ENCODE data around the gene TPST1.
A peak's percentile ranks its signal among the peaks of the same experiment; 100 is the strongest.

Gene TPST1

DNA sequence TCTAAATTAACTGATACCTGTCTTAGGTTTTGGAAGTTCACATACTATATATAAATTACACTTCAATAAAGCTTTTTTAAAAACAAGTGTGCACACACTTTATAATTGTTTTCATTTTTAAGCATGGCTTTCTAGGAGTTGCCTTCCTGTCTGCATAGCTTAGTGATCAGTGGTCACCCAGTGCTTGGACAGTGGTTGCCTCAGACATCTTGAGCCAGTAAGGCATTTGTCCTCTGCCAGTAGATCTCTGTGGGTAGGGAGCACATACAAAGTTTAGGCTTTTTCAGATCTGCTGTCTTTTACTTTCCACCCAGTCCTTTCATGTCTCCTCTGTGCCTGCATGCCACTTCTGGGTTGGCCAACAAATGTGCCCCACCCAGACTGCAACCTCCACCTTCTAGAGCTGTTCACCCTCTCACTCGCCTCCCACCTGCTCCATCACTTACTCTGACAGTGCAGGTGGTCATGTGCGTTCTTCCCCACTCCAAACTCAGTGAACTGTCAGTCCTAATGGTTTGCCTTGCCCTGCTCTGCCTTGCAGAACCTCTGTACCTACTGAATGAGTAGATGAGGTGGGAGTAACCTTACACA, 31.7 kb downstream of the TPST1 start:
- Histone ChIP-seq H2BK12ac (ENCODE audit: low read length in 2 of 2) (peak overlapping the region in 1 of 2 experiments; percentile 51), H3K27me3 (ENCODE audit: control insufficient read depth in 1 of 2, insufficient read depth in 1 of 2, low read length in 2 of 2) (no peaks in the 10 kb centered on the region), H3K9me3 (ENCODE audit: control insufficient read depth, low read length) (no peaks in the 10 kb centered on the region), H3K27ac (ENCODE audit: low read length, poor library complexity, severe bottlenecking) (peak overlapping the region; percentile 99), H4K91ac (ENCODE audit: low read length) (no peak overlapping the region), H3K18ac (ENCODE audit: low read depth in 1 of 2, low read length in 2 of 2) (peak overlapping the region in 1 of 2 experiments; percentile 67), H3K4me3 (ENCODE audit: insufficient read depth in 1 of 2, low read depth in 1 of 2, low read length in 2 of 2) (no peak overlapping the region), H2AK5ac (ENCODE audit: low read length, severe bottlenecking) (peak overlapping the region; percentile 62), H3K9ac (ENCODE audit: low read length) (no peak overlapping the region), H3K79me1 (replicated peaks; ENCODE audit: low read length, poor library complexity, severe bottlenecking) (peaks cover 13% of the 10 kb centered on the region), H3K4me1 (ENCODE audit: control insufficient read depth, insufficient read depth, low read depth, low read length) (peaks cover 7% of the 10 kb centered on the region), H3K14ac (ENCODE audit: low read length in 2 of 2) (no peak overlapping the region), H2AFZ (ENCODE audit: low read depth, low read length) (no peak overlapping the region), H3K4ac (ENCODE audit: low read depth in 1 of 2, low read length in 2 of 2) (peak overlapping the region; percentile 1 to 46), H3K23ac (ENCODE audit: low read length in 2 of 2) (no peak overlapping the region), H4K8ac (ENCODE audit: low read length) (no peak overlapping the region), H2BK120ac (ENCODE audit: low read depth, low read length) (no peak overlapping the region), H2BK5ac (ENCODE audit: low read depth, low read length, poor library complexity, severe bottlenecking) (peak overlapping the region; percentile 93), H3K4me2 (ENCODE audit: low read length, poor library complexity, severe bottlenecking) (no peak overlapping the region), H3K36me3 (ENCODE audit: control insufficient read depth in 1 of 2, insufficient read depth in 2 of 2, low read depth in 1 of 2, low read length in 2 of 2) (peaks cover 4 to 22% of the 10 kb centered on the region in 2 experiments), H2BK15ac (ENCODE audit: low read depth, poor library complexity, severe bottlenecking) (no peak overlapping the region)
- 100% methylated on average over 2 of the region's 2 CpGs for WGBS
- DNase-seq = no peak

DNA sequence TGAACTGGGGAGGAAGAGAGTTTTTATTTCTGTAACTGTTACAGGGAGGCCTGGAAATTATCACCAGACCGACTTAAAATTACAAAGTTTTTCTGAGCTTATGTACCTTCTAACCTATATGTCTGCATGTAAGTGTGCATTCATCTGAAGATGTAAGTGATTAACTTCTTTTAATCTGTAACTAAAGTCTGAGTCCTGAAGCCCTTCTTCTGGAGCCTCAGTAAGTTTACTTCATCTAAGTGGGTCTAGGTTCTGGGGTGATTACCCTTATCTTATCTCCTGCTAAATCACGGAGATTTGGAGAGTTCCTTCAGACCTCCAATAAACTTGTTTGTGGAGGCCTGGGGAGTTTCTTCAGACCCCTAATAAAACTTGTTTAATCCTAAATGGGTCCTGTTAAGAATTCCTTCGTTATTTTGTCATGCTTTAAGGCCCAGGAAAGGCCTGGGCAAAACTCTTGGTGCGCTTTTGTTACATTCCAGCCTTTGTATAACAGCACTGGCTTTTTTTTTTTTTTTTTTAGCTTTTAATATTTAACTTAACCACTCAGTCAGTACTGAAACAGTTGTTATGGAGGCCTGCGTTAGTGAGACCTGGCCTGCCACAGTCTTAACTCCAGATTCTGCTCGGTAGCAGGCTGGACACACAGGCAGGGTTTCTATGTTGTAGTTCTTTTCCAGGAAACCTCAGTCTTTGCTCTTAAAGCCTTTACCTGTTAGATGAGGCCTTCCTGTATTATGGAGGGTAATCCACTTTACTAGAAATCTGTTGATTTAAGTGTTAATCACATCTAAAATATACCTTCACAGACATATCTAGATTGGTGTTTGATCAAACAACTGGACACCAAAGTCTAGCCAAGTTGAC, 33.0 kb downstream of the TPST1 start:
- H3K18ac ChIP-seq (ENCODE audit: low read depth in 1 of 2, low read length in 2 of 2) = no peak overlapping the region
- 29% methylated on average over 4 of the region's 6 CpGs for WGBS
- H4K8ac ChIP-seq (ENCODE audit: low read length) = no peak overlapping the region

DNA sequence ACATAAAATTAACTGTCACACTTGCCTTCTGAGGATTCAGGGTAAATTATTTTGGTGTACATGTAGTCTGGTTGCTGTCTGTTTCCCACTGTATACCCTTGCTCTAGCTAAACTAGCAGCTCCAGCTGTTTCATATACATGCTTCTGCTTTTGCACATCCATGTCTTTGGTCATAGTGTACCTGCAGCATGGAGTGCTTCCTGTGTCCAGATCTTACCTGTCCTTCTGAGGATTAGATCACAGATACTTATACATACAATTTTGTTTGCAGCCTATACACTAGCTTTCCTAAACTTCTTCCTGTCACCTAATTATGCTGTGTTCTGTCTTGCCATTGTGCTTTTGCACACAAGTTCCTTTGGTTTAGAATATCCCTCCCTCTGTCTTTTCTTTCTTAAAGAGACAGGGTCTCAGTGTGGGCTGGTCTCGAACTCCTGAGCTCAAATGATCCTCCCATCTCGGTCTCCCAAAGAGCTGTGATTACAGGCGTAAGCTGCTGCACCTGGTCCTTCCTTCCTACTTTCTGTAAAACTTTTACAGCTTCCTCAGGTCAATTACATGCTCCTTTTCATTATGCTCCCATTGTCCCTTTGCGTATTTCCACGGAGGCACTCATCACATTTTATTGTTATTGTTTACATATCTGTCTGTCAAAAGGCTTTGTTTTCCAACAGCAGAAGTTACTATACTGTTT, 33.8 kb downstream of the TPST1 start:
- Histone ChIP-seq H3K14ac (ENCODE audit: low read length in 2 of 2) (no peak overlapping the region), H3K4ac (ENCODE audit: low read depth in 1 of 2, low read length in 2 of 2) (no peak overlapping the region), H3K4me1 (ENCODE audit: control insufficient read depth, insufficient read depth, low read depth, low read length) (peaks cover 7% of the 10 kb centered on the region), H3K23ac (ENCODE audit: low read length in 2 of 2) (no peak overlapping the region), H2AFZ (ENCODE audit: low read depth, low read length) (no peak overlapping the region), H3K79me1 (replicated peaks; ENCODE audit: low read length, poor library complexity, severe bottlenecking) (peaks cover 12% of the 10 kb centered on the region), H2BK12ac (ENCODE audit: low read length in 2 of 2) (peak overlapping the region in 1 of 2 experiments; percentile 31), H4K91ac (ENCODE audit: low read length) (no peak overlapping the region), H3K4me2 (ENCODE audit: low read length, poor library complexity, severe bottlenecking) (peak overlapping the region; percentile 3), H2AK5ac (ENCODE audit: low read length, severe bottlenecking) (peak overlapping the region; percentile 76), H3K18ac (ENCODE audit: low read depth in 1 of 2, low read length in 2 of 2) (no peak overlapping the region), H2BK15ac (ENCODE audit: low read depth, poor library complexity, severe bottlenecking) (no peak overlapping the region), H2BK120ac (ENCODE audit: low read depth, low read length) (no peak overlapping the region), H3K9me3 (ENCODE audit: control insufficient read depth, low read length) (no peaks in the 10 kb centered on the region), H3K36me3 (ENCODE audit: control insufficient read depth in 1 of 2, insufficient read depth in 2 of 2, low read depth in 1 of 2, low read length in 2 of 2) (peaks cover 4 to 17% of the 10 kb centered on the region in 2 experiments), H3K4me3 (ENCODE audit: insufficient read depth in 1 of 2, low read depth in 1 of 2, low read length in 2 of 2) (no peak overlapping the region), H4K8ac (ENCODE audit: low read length) (no peak overlapping the region), H2BK5ac (ENCODE audit: low read depth, low read length, poor library complexity, severe bottlenecking) (peak overlapping the region; percentile 48), H3K27me3 (ENCODE audit: control insufficient read depth in 1 of 2, insufficient read depth in 1 of 2, low read length in 2 of 2) (no peaks in the 10 kb centered on the region), H3K9ac (ENCODE audit: low read length) (peak overlapping the region; percentile 38), H3K27ac (ENCODE audit: low read length, poor library complexity, severe bottlenecking) (peak overlapping the region; percentile 99)
- no peak for DNase-seq
- 75% methylated on average over 3 of the region's 5 CpGs for WGBS

More for the DNA sequence above, 33.0 kb downstream of the TPST1 start:
- peak overlapping the region; percentile 99 for H3K27ac ChIP-seq (ENCODE audit: low read length, poor library complexity, severe bottlenecking)
- no peak overlapping the region for H3K23ac ChIP-seq (ENCODE audit: low read length in 2 of 2)
- no peaks in the 10 kb centered on the region for H3K9me3 ChIP-seq (ENCODE audit: control insufficient read depth, low read length)
- no peak overlapping the region for H4K91ac ChIP-seq (ENCODE audit: low read length)
- no peaks in the 10 kb centered on the region for H3K27me3 ChIP-seq (ENCODE audit: control insufficient read depth in 1 of 2, insufficient read depth in 1 of 2, low read length in 2 of 2)
- no peak overlapping the region for H3K4ac ChIP-seq (ENCODE audit: low read depth in 1 of 2, low read length in 2 of 2)
- no peak overlapping the region for H3K14ac ChIP-seq (ENCODE audit: low read length in 2 of 2)
- H2BK15ac ChIP-seq (ENCODE audit: low read depth, poor library complexity, severe bottlenecking) = no peak overlapping the region
- H2BK120ac ChIP-seq (ENCODE audit: low read depth, low read length) = no peak overlapping the region
- peak overlapping the region; percentile 93 for H2BK5ac ChIP-seq (ENCODE audit: low read depth, low read length, poor library complexity, severe bottlenecking)
- no peak overlapping the region for H2AFZ ChIP-seq (ENCODE audit: low read depth, low read length)
- peak overlapping the region; percentile 38 for H3K9ac ChIP-seq (ENCODE audit: low read length)
- H3K4me3 ChIP-seq (ENCODE audit: insufficient read depth in 1 of 2, low read depth in 1 of 2, low read length in 2 of 2) = no peak overlapping the region
- peak overlapping the region; percentile 60 for H3K4me2 ChIP-seq (ENCODE audit: low read length, poor library complexity, severe bottlenecking)
- no peak for DNase-seq
- no peak overlapping the region for H2BK12ac ChIP-seq (ENCODE audit: low read length in 2 of 2)
- H3K36me3 ChIP-seq (ENCODE audit: control insufficient read depth in 1 of 2, insufficient read depth in 2 of 2, low read depth in 1 of 2, low read length in 2 of 2) = peaks cover 4 to 23% of the 10 kb centered on the region in 2 experiments
- H2AK5ac ChIP-seq (ENCODE audit: low read length, severe bottlenecking) = no peak overlapping the region
- peaks cover 13% of the 10 kb centered on the region for H3K79me1 ChIP-seq (replicated peaks; ENCODE audit: low read length, poor library complexity, severe bottlenecking)
- peaks cover 7% of the 10 kb centered on the region for H3K4me1 ChIP-seq (ENCODE audit: control insufficient read depth, insufficient read depth, low read depth, low read length)

DNA sequence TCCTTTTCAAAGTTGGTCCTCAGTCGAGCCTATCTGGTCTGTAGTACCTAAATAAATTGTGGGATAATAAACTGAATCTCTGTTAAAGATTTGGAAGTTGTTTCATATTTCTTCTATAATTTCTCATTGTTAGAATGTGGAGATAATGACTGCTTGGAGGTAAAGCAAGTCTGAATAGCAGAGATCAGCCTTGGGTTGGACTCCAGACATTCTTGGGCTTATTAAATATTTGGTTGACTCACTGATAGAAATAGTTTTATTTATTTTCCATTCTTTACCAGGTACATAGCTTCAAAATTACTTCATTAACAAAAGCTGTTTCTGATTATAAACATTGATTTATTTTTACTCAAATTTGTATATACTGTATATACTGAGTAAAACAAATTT, 34.3 kb downstream of the TPST1 start:
- Histone ChIP-seq H3K9me3 (ENCODE audit: control insufficient read depth, low read length) (no peaks in the 10 kb centered on the region), H2BK120ac (ENCODE audit: low read depth, low read length) (no peak overlapping the region), H3K4me2 (ENCODE audit: low read length, poor library complexity, severe bottlenecking) (no peak overlapping the region), H2BK5ac (ENCODE audit: low read depth, low read length, poor library complexity, severe bottlenecking) (no peak overlapping the region), H3K36me3 (ENCODE audit: control insufficient read depth in 1 of 2, insufficient read depth in 2 of 2, low read depth in 1 of 2, low read length in 2 of 2) (peaks cover 4 to 17% of the 10 kb centered on the region in 2 experiments), H3K79me1 (replicated peaks; ENCODE audit: low read length, poor library complexity, severe bottlenecking) (peaks cover 14% of the 10 kb centered on the region), H4K8ac (ENCODE audit: low read length) (no peak overlapping the region), H2BK15ac (ENCODE audit: low read depth, poor library complexity, severe bottlenecking) (no peak overlapping the region), H3K9ac (ENCODE audit: low read length) (no peak overlapping the region), H3K18ac (ENCODE audit: low read depth in 1 of 2, low read length in 2 of 2) (no peak overlapping the region), H2BK12ac (ENCODE audit: low read length in 2 of 2) (no peak overlapping the region), H4K91ac (ENCODE audit: low read length) (no peak overlapping the region), H3K4me3 (ENCODE audit: insufficient read depth in 1 of 2, low read depth in 1 of 2, low read length in 2 of 2) (no peak overlapping the region), H2AK5ac (ENCODE audit: low read length, severe bottlenecking) (no peak overlapping the region), H3K4ac (ENCODE audit: low read depth in 1 of 2, low read length in 2 of 2) (no peak overlapping the region), H3K23ac (ENCODE audit: low read length in 2 of 2) (no peak overlapping the region), H3K4me1 (ENCODE audit: control insufficient read depth, insufficient read depth, low read depth, low read length) (peaks cover 7% of the 10 kb centered on the region), H3K27me3 (ENCODE audit: control insufficient read depth in 1 of 2, insufficient read depth in 1 of 2, low read length in 2 of 2) (no peaks in the 10 kb centered on the region), H3K27ac (ENCODE audit: low read length, poor library complexity, severe bottlenecking) (peak overlapping the region; percentile 99), H2AFZ (ENCODE audit: low read depth, low read length) (no peak overlapping the region), H3K14ac (ENCODE audit: low read length in 2 of 2) (no peak overlapping the region)
- no peak for DNase-seq
- 78% methylated on average over 1 of the region's 1 CpG for WGBS
